GM12878 (cell line): ENCODE data around the gene TOM1L2. TPM values are rescaled to one million over a fixed set of nuclear protein-coding genes. Genes with fewer than 3 reads are reported as not detected.

Source experiments
- SKIL ChIP-seq: fragments of 450-650 bp; IDR thresholded peaks from 2 replicates; pipeline ENCODE4 v1.6.1; 2017; ENCODE audit warnings: mild to moderate bottlenecking, low read depth, inconsistent platforms; ENCODE audit not compliant: poor library complexity, severe bottlenecking
- USF1 ChIP-seq: IDR thresholded peaks from 2 replicates; pipeline ENCODE4 v1.6.1; 2011; ENCODE audit warnings: borderline replicate concordance, low read depth, mild to moderate bottlenecking, moderate library complexity, mixed read lengths, low read length; ENCODE audit not compliant: insufficient read depth; ENCODE audit errors: extremely low read length
- ZNF622 ChIP-seq: fragments of 450-650 bp; IDR thresholded peaks from 2 replicates; pipeline ENCODE4 v1.6.1; 2017; ENCODE audit warnings: mild to moderate bottlenecking, inconsistent platforms
- polyA plus RNA-seq, 11 experiments: library from polyadenylated mRNA; depleted of rRNA in 4 of 11; unstranded in 6 of 11; stranded (reverse) in 5 of 11; fragments of >200 nt; fragmentation: Nextera tagmentation in 4 of 11; fragmentation: Illumina TruSeq in 1 of 11; extraction: Ambion mirVana in 4 of 11; extraction: Trizol in 1 of 11; gene quantifications; 1 replicate in 1 of 11; 2 replicates in 10 of 11; pipeline versions ENCODE4 v1.2.1 to v1.2.3, GENCODE V29; 2011 to 2016; ENCODE audit warnings: inconsistent platforms in 2 of 11, missing spikeins in 2 of 11, low read depth in 1 of 11
- total RNA-seq, 4 experiments: library from RNA; depleted of rRNA in 3 of 4; stranded (reverse); fragments of >200 nt in 3 of 4; fragmentation: Illumina TruSeq in 1 of 4; extraction: Trizol in 1 of 4; gene quantifications; 2 replicates each; pipeline versions ENCODE4 v1.2.1 to v1.2.3, GENCODE V29; 2013 to 2021
- TF ChIP-seq, protein P1 (sequence below): fragments of 450-650 bp; IDR thresholded peaks from 2 replicates; pipeline ENCODE4 v1.6.1; 2016; ENCODE audit warnings: mild to moderate bottlenecking, moderate library complexity, borderline replicate concordance

TOM1L2 gene
- total and polyA plus RNA-seq, 10 of the 15 experiments (the other 5 are each of a cell fraction or from before 2014, with no cell fraction given), result 0.19 to 19.2 (median 8.1) TPM

DNA sequence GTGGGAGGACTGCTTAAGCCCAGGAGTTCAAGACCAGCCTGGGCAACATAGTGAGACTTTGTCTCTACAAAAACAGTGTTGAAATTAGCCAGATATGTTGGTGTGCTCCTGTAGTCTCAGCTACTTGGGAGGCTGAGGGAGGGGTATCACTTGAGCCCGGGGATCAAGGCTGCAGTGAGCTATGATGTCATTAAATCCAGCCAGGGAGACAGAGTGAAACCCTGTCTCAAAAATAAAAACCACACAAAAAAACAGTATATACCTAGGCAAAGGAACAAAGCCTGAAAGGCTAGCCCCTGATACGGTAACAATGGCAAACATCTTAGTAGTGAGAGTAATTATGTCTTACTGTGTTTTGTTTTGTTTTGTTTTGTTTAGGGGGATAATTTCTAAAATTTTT, 38.0 kb downstream of the TOM1L2 start (continued):
- TF ChIP-seq SKIL (no peak), USF1 (no peak), ZNF622 (no peak)
- TF ChIP-seq, protein P1, sequence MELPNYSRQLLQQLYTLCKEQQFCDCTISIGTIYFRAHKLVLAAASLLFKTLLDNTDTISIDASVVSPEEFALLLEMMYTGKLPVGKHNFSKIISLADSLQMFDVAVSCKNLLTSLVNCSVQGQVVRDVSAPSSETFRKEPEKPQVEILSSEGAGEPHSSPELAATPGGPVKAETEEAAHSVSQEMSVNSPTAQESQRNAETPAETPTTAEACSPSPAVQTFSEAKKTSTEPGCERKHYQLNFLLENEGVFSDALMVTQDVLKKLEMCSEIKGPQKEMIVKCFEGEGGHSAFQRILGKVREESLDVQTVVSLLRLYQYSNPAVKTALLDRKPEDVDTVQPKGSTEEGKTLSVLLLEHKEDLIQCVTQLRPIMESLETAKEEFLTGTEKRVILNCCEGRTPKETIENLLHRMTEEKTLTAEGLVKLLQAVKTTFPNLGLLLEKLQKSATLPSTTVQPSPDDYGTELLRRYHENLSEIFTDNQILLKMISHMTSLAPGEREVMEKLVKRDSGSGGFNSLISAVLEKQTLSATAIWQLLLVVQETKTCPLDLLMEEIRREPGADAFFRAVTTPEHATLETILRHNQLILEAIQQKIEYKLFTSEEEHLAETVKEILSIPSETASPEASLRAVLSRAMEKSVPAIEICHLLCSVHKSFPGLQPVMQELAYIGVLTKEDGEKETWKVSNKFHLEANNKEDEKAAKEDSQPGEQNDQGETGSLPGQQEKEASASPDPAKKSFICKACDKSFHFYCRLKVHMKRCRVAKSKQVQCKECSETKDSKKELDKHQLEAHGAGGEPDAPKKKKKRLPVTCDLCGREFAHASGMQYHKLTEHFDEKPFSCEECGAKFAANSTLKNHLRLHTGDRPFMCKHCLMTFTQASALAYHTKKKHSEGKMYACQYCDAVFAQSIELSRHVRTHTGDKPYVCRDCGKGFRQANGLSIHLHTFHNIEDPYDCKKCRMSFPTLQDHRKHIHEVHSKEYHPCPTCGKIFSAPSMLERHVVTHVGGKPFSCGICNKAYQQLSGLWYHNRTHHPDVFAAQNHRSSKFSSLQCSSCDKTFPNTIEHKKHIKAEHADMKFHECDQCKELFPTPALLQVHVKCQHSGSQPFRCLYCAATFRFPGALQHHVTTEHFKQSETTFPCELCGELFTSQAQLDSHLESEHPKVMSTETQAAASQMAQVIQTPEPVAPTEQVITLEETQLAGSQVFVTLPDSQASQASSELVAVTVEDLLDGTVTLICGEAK, result no peak
- TF ChIP-seq, all 136 proteins: peak for 0
